Measurements from ENCODE around the gene CTNNA2.

GRCh38 chr2:80053522-80054345 lies 540.9 kb downstream of the CTNNA2 start:
- TF ChIP-seq CTCF (IDR thresholded peaks at IDR 0.05) (no peak), POLR2A (IDR thresholded peaks at IDR 0.05) (no peak)

Measured in right lobe of liver (tissue), 4 donors.